Kasumi-1 (cell line): Measurements from ENCODE around the gene BACE1.
"Not testable (repeated sequence)": the region's sequence is repeated elsewhere in the genome, so short reads cannot be mapped to it uniquely, and the experiment has no call there.

ENCODE experiments used
- DNase-seq, 2 experiments: peaks; one replicate each; lab custom pipeline; 2025; lab: John Stamatoyannopoulos, UW

BACE1 gene

DNA sequence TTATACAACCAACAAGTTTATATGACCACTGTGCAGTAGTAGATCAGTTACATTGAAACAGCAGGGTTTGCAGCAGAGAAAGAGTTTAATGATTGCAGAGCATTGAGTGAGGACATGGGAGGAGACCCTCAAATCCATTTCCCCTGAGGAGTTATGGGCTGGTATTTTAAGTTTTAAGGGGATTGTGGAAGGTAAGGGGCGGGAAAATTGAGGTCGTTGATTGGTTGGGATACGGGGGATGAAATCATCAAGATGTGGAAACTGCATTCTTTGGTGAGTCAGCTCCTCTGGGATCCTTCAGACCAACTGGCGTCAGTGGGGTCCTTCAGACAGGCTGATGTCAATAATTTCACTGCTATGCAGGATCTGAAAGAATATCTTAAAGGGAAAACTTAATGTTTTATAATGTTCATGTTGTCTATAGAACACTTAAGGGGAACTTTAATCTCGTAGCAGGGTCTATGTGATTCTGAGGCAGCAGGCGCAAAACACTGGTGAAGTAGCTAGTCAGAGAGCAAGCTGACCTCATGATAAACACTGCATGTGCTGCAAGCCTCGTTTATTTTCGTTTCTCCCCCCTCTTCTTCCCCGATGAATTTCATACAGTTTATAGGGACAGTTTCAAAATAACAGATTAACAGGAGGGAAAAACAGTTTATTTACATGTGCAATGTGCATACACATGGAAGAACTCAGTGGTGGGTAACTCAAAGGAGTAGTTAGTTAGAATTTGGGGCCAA, 42.3 kb downstream of the BACE1 start:
- DNase-seq = no peak

DNA sequence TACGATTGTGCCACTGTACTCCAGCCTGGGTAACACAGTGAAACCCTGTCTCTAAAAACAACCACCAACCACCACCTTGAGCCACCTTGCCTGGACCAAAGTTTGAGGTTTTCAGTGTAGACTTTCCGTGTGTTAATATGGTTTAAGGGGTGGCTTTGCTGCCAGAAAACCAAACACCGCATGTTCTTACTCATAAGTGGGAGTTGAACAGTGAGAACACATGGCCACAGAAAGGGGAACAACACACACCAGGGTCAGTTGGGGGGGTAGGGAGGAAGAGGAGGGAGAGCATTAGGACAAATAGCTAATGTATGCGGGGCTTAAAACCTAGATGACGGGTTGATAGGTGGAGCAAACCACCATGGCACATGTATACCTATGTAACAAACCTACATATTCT, 43.9 kb downstream of the BACE1 start:
- DNase-seq = peak; percentile 54 to 61

DNA sequence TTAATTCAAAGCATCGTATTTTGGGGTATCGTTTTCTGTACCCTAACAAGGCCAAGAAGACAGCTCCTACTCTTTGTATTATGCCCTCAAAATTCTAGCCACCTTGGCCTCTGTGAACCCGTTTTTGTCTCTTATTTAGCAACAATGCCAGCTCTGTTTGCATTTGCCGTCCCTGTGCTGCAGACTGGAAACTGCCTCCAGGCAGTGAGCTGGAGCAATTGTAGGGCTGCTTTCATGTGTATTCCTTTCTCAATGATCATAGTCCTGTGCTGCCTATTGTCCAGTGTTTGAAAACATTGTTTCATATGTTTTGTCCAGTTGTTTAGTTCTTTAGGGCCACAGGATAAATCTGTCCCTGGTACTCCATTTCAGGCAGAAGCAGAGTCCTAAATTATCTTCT, 44.8 kb downstream of the BACE1 start:
- no peak for DNase-seq

DNA sequence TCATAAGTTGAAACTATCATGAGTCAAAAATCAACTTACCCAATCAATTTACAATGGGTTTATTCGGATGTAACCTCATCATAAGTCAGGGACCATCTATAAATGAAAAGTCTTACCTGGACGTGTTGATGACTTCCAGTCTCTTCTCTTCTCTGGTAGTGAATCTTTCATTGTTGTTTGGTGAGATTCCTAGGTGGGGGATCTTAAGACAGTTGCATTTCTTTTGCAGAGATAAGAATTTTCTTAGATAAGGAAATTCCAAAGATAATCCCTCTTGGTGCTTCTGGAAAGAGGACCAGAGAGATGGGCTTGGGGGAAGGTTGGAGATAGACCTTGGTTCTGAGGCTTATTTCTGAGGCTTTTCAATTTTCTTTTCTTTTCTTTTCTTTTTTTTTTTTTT, 46.2 kb downstream of the BACE1 start:
- DNase-seq = no peak

DNA sequence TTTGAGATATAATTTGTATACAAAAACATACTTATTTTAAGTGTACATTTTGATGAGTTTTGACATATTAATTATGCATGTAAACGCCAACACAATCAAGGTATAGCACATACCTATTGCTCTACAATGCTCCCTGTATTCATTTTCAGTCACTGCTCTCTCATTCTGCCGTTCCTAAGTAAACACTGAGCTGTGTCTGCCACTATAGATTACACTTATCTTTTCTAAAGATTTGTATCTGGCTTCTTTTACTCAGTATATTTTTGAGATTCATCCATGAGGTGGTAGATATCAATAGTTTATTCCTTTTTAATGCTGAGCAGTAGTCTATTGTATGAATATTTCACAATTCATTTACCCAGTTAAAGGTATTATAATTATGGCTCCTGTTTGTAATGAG, 50.3 kb downstream of the BACE1 start:
- no peak for DNase-seq

DNA sequence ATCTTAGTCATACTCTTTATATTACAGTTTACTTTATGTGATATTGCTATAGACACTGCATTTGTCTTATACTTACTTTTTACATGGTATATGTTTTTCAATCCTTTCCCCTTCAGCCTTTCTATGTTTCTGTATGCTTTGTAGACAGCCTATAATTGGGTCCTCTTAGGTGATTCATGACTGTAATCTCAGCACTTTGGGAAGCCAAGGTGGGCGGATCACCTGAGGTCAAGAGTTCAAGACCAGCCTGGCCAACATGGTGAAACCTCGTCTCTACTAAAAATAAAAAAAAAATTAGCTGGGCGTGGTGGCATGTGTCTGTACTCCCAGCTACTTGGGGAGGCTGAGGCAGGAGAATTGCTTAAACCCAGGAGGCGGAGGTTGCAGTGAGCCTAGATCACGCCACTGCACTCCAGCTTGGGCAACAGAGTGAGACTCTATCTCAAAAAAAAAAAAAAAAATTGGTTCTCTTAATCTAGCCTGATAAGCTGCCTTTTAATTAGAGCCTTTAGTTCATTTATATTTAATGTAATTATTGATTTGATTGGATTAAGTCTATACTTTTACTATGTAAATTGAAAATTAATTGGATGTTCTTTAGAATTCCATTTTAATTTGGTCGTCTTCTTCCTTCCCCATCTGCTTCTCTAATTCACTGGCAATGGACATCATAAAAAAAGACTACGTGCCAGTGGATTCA, 51.3 kb downstream of the BACE1 start:
- not testable (repeated sequence) for DNase-seq

DNA sequence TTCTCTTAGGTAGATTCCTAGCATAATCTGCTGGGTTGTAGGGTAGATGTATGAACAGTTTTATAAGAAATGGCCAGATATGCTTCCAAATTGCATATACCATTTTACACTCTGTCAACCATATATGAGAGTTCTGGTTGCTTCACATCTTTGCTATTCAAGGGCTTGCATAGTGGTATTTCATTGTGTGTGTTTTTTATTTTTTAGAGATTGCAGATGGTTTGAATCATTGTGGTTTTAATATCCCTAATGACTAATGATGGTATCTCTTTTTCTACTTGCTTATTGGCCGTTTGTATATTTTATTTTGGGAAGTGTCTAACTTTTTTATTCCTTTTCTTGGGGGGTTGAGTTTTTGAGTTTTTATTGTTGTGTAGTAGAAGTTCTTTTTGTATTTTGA, 56.6 kb downstream of the BACE1 start:
- DNase-seq = no peak

DNA sequence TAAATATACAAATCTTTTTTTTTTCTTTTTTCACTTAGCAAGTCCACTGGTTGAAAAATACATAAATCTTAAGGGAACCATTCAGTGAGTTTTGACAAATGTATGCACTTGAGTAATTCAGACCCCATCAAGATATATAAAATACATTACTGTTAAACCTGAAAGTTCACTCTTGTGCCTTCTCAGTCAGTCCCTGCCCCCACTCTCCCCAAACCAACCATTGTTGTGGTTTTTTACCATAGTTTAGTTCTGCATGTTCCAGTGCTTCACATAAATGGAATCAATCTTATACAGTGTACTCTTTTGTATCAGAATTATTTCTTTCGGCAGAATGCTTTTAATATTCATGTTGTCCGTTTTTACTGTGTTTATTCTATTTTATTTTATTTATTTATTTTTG, 57.5 kb downstream of the BACE1 start:
- DNase-seq = no peak

DNA sequence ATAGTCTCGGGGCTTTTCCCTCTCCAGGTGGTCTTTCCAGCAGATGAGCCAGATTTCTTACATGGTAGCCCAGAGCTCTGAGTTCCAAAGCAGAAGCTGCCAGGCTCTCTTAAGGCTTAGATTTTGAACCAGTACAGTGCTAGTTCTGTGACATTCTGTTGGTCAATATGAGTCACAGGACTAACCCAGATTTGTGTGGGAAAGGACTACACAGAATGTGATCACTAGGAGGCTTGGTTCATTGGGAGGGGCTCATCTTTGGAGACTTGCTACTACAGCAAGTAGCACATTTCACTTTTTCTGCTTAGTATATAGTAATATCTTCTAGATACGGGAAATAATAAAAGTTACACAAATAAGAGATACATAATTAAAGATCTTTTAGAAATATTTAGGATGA, 59.5 kb downstream of the BACE1 start:
- DNase-seq = no peak

DNA sequence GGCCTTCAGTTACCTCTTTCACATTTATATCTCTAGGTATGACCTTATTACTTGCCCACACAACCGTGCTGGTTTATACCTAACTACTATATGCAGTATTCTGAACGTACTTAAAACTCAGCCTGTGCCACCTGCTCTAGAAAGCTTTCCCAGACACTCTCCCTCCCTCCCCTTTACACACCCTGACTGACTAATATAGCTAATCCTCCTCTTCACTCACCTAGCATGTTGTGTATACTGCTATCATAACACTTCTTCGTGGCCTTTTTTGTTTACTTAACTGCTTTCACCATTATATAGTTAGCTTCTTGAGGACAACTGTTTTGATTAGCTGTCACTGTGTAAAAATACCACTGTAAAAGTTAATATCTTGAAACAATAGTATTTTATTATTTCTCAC, 60.1 kb downstream of the BACE1 start:
- no peak for DNase-seq

DNA sequence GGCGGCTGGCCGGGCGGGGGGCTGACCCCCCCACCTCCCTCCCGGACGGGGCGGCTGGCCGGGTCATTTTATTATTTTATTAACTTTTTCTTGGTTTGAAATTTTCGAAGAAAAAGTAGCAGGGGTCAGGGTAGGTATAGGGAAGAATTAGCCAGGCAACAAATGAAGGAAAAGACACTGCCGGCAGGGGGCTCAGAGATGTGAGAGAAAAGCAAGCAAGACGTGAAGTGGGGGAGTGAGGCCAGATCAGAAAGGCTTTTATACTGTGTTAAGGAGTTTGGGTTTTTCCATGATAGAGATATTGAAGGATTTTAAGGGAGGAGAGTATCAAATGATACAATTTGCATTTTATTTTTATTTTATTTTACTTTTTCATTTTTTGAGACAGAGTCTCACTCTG, 64.5 kb downstream of the BACE1 start:
- DNase-seq = no peak

DNA sequence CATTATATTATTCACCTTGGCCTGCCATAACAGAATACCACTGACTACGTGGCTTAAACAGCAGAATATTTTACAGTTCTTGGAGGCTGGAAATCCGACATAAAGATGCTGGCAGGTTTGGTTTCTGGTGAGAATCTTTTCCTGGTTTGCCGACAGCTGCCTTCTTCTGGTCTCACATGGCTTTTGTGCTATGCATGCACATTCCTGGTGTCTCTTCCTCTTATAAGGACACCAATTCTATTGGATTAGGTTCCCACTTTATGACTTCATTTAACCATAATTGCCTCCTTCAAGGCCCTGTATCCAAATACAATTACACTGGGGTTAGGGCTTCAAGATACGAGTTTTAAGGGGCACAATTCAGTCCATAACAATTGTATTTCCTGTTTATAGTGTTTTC, 66.5 kb downstream of the BACE1 start:
- no peak for DNase-seq

DNA sequence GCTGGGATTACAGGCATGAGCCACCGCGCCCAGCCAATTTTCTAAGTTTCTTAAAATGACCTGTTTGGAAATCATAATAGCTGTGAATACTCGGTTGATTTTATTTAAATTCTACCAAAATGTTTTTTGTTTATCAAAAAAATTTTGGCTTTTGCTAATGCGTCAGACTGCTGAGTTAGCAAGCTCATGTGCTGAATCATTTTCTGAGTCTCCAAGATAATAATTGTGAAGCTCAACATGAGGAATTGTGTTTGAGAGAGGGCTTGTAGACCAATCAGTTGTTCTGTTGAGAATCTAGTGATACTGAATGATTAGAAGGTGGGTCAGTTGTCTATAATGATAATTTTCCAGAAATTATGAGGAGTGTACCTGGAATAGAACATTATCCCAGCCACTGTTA, 67.7 kb downstream of the BACE1 start:
- no peak for DNase-seq

DNA sequence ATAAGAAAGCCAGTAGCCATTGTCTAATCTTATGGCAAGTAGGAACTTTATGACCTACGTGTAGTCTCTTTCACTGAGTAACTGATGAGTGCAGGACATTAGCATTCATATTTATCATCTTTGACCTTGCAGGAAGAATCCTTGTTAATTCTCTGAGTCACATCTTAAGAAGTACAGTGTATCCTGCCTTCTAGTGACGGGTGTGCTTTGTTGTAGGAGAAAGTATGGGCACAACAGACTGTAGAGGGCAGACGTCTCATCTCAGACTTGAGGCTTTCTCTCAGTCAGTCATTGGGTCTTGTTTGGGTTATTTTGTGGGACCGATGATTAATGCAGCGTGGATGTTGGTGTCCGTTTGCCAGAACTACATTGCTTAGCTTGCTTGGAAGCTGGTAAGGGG, 76.8 kb downstream of the BACE1 start:
- peak; percentile 11 to 21 for DNase-seq

DNA sequence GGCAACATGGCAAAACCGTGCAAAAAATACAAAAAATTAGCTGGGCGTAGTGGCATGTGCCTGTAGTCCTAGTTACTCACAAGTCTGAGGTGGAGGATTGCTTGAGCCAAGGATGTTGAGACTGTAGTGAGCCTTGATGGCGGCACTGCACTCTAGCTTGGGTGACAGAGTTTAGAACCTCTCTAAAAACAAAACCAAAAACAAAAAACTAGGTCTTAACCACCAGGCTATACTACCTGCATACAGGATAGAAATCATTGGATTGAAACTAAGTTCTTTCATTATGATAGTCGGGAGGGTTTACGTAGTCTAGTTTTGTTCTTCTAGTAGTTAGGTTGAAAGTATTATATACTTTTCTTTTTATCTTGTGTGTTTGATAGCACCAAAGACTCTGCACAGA, 77.8 kb downstream of the BACE1 start:
- DNase-seq = no peak
